Placental epithelial cell (primary cell): ENCODE data around the gene SURF2. TPM values are rescaled to one million over a fixed set of nuclear protein-coding genes. Genes with fewer than 3 reads are reported as not detected.

Source experiments
- small RNA-seq: library from RNA; depleted of rRNA; stranded (forward); fragments of <200 nt; gene quantifications from one replicate; pipeline ENCODE3, GENCODE V24; 2012
- total RNA-seq: library from RNA; depleted of rRNA; stranded (reverse); fragments of >200 nt; gene quantifications from 2 replicates; pipeline ENCODE4 v1.2.3, GENCODE V29; 2012

SURF2 gene
- 6.3 and 16.9 TPM in 2 replicates for total RNA-seq

DNA sequence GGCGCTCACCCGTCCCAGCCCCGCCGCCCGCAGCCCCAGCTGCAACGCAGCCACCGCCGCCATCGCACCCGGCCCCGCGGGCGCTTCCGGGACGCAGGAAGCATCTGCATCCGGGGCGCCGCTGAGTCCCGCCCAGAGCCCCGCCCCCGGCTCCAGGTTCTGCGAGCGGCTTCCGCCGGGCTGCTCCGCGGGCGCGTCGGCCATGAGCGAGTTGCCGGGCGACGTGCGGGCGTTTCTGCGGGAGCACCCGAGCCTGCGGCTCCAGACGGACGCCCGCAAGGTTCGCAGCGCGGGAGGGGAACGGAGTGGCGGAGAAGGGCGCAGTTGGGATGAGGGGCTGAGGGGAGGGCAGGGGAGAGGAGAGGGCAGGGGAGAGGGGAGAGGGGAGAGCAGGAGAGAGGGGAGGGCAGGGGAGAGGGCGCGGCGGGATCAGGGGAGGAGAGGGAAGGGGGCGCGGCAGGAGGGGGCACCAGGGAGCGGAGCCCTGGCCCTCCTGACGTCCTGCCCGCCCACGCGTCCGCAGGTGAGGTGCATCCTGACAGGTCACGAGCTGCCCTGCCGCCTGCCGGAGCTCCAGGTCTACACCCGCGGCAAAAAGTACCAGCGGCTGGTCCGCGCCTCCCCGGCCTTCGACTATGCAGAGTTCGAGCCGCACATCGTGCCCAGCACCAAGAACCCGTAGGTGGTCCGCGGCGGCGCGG lies at the start of gene SURF2, which contains the start of gene SURF1:
Gene SURF2, plus strand, starts transcription at position 160 of the 701 bp plus-strand sequence. Its CDS starts 43 bp downstream, at position 203.
Gene SURF1, minus strand, starts transcription at position 97 of the 701 bp plus-strand sequence. Its CDS starts 34 bp downstream, at position 63.

DNA sequence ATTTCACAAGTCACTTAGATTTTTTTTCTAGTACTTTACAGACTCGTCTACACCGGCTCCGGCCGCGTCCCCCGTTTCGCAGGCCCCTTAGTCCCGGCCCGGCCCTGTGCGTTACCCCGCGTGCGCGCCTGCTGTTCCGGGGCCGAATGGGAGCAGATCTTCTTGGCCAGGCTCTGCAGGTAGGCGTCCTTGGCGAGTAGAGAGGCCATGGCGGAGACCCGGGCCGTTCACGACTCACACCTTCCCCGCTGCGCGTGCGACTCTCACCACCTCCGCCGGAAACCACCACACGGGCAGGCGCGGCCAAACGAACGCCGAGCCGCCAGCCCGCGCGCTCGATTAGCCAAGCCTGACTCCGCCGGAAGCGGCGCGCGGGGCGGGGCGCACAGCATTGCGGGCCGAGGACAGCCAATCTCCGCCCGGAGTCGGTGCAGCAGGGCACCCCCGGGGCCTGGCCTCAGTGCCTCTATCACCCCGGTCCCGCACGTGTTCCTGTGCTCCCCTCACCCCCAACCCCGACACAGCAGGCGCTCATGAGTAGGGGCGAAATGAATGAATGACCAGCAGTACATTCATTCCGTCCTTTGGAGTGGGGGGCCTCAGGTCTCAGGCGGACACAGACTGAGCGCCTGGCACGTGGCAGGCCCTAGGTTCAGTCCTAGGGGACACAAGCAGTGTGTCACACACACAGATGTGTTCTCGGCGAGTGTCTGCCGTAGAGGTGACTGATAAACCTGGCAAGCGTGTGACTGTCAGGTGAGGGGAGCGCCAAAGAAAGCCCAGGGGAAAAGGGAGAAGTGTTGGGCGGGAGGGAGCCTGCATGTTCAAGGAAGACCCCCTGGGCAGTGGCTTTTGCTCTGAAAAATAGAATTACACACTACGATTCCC lies 20.2 kb upstream of the SURF2 start, which contains the start of gene SURF6:
Gene SURF6, minus strand, starts transcription at position 265 of the 888 bp plus-strand sequence. Its CDS starts 56 bp downstream, at position 209.

DNA sequence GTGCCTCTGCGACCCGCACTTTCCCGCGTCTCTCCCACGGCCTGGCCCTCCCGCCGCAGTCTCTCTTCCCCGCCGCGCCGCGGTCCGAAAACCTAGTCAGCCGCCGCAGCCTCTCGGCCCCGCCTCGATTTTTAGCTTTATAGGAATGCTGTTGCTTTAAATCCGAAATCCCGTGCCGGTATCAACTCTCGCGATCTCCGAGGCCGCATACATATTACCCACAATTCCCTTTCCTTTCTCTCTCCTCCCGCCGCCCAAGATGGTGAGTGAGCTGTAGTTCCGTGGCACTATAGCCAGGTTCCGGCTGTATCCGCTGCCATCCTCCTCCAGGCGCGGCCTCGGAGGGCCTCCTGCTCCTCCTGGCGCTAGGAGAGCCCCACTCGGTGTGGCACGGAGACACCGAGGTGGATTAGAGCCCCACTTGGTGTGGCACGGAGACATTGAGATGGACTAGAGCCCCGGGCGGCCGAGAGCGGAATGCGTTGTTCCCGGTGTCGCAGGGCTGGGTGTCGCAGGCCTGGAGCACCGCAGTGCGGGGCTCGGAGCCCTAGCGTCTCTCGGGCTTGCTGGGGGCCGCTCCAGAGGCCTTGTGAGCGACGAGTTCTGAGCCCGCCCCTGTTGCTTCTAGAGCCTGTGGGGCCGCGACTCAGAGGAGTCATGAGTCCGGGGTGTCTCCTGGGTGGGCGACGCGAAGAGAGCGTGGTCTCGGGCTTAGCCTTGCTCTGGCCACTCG lies 8.2 kb upstream of the SURF2 start, which contains the start of the genes MED22 and RPL7A:
Gene MED22, minus strand, starts transcription at position 147 of the 733 bp plus-strand sequence. CDS start 1,469 bp downstream, outside the sequence.
Gene RPL7A, plus strand, starts transcription at position 234 of the 733 bp plus-strand sequence. Its CDS starts 26 bp downstream, at position 260.

DNA sequence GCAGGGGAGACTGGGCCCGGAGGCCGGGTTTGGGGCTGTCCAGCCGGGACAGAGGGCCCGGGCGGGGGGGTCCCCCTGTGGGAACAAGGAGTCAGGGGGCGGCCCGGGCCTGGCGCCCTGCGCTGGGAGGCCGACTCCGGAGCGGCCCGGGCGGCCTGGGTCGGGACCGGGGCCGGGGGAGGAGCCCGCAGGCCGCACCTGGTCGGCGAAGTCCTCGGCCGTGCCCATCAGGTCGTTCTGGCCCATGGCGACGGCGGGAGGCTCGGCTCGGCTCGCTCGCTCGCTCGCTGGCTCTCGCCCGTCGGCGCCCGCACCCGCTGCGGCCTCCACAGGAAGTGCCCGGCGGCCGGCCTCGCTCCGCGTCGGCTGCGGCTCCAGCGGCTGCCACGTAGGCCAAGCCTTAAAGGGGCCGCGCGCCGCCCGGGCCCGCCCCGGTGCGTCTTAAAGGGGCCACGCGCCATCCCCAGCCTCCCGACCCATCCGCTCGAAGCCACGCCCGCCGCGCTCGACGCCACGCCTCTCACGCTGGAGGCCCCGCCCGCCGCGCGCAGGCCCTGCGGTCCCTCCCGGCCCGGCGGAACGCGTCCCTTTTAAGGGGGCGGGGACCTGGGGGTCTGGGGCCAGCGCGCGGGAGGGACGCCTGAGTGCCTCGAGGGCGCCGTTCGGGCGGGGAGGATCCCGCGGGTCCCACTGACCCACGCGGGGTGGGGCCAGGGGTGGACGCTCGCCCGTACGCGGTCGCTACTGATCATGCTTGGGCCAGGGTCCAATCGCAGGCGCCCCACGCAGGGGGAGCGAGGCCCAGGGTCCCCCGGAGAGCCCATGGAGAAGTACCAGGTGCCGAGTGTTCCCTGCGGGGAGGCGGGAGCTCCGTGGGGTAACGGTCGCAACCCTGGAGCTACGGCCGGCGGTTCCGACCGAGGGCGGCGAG lies 19.6 kb downstream of the SURF2 start, which contains the start of the genes STKLD1 and SURF4:
Gene STKLD1, plus strand, starts transcription at position 643 of the 931 bp plus-strand sequence. Its CDS starts 108 bp downstream, at position 751.
Gene SURF4, minus strand, starts transcription at position 337 of the 931 bp plus-strand sequence. Its CDS starts 91 bp downstream, at position 246.

Small RNA genes lying within 50 kb of the gene (small RNA-seq; reads per million reads assigned to genes)
- not detected for gene RF00019
- gene SNORD24, result not detected
- not detected for gene SNORD36A
- not detected for gene SNORD36B
- gene SNORD36C, result not detected

Other genes with a start within 250 kb of the SURF2 start
- 35.5 and 42.0 TPM in 2 replicates for gene RALGDS, start 235.3 kb upstream of the SURF2 start, total RNA-seq
- 3.9 and 12.7 TPM in 2 replicates for gene GBGT1, start 192.6 kb upstream of the SURF2 start, total RNA-seq
- gene OBP2B, start 147.3 kb upstream of the SURF2 start, total RNA-seq, result not detected in 2 replicates
- under 0.01 TPM in 1 of 2 replicates, not detected in the other for gene ABO, start 81.3 kb upstream of the SURF2 start, total RNA-seq
- gene SURF6, start 20.4 kb upstream of the SURF2 start, total RNA-seq, result 5.7 and 9.4 TPM in 2 replicates
- gene MED22, start 8.4 kb upstream of the SURF2 start, total RNA-seq, result 13.7 and 16.7 TPM in 2 replicates
- 1,495 and 2,171 TPM in 2 replicates for gene RPL7A, start 8.3 kb upstream of the SURF2 start, total RNA-seq
- gene SURF1, start 63 bp upstream of the SURF2 start, total RNA-seq, result 22.0 and 30.0 TPM in 2 replicates
- 255 and 467 TPM in 2 replicates for gene SURF4, start 19.5 kb downstream of the SURF2 start, total RNA-seq
- 1.6 and 2.7 TPM in 2 replicates for gene STKLD1, start 19.8 kb downstream of the SURF2 start, total RNA-seq
- gene REXO4, start 61.5 kb downstream of the SURF2 start, total RNA-seq, result 12.1 and 19.2 TPM in 2 replicates
- gene ADAMTS13, start 65.8 kb downstream of the SURF2 start, total RNA-seq, result 2.0 and 4.7 TPM in 2 replicates
- gene CACFD1, start 103.4 kb downstream of the SURF2 start, total RNA-seq, result 16.1 and 18.3 TPM in 2 replicates
- 2.0 and 17.5 TPM in 2 replicates for gene SLC2A6, start 122.5 kb downstream of the SURF2 start, total RNA-seq
- gene MYMK, start 168.4 kb downstream of the SURF2 start, total RNA-seq, result not detected in 2 replicates
- not detected in 2 replicates for gene ADAMTSL2, start 178.2 kb downstream of the SURF2 start, total RNA-seq